Natural killer cell treated with Interleukin-12 subunit alpha and Interleukin-12 subunit beta and Interleukin-15 and Interleukin-18, amount 100 ng/mL, for 72 hours (primary cell): Measurements from ENCODE around the gene EPM2A. TPM values are rescaled to one million over a fixed set of nuclear protein-coding genes. Genes with fewer than 3 reads are reported as not detected.
"Not testable (repeated sequence)": the region's sequence is repeated elsewhere in the genome, so short reads cannot be mapped to it uniquely, and the experiment has no call there.

Source experiments
- ATAC-seq, 2 donors: fragments of 150-1000 bp; cut with Tn5 transposase in 1 of 2; sonication (Bioruptor Pico), chemical (Tn5 transposase) in 1 of 2; 2 replicates each; pipeline ENCODE4 v1.10.0; 2021
- DNase-seq: peaks from one replicate; pipeline ENCODE4 v3.0.0; 2022; ENCODE audit warnings: low spot score
- H3K27ac Mint-ChIP-seq, 2 donors: 1 replicate in 1 of 2; 2 replicates in 1 of 2; pipeline ENCODE4 v1.8.0; 2022; ENCODE audit warnings: mixed read lengths in 2 of 2, mild to moderate bottlenecking in 1 of 2, moderate library complexity in 1 of 2
- H3K27me3 Mint-ChIP-seq, 2 donors: 1 replicate in 1 of 2; 2 replicates in 1 of 2; pipeline ENCODE4 v1.8.0; 2022; ENCODE audit warnings: mixed read lengths in 2 of 2
- H3K36me3 Mint-ChIP-seq: one replicate; pipeline ENCODE4 v1.8.0; 2022; ENCODE audit warnings: mixed read lengths
- H3K4me1 Mint-ChIP-seq, 2 donors: 1 replicate in 1 of 2; 2 replicates in 1 of 2; pipeline ENCODE4 v1.8.0; 2022; ENCODE audit warnings: low read depth in 2 of 2, mixed read lengths in 2 of 2, mild to moderate bottlenecking in 1 of 2
- H3K4me3 Mint-ChIP-seq: one replicate; pipeline ENCODE4 v1.8.0; 2022; ENCODE audit warnings: mixed read lengths
- H3K9me3 Mint-ChIP-seq: 2 replicates; pipeline ENCODE4 v1.8.0; 2022; ENCODE audit warnings: mixed read lengths
- total RNA-seq, 2 donors: library from RNA; stranded (reverse); gene quantifications; one replicate each; pipeline ENCODE4 v1.2.3, GENCODE V29; 2022

EPM2A gene
- total RNA-seq, 2 donors from 2014 or later, result 5.8 to 10.6 TPM

- peaks cover 3% of the 10 kb centered on the region for H3K9me3 Mint-ChIP-seq
- no peak for ATAC-seq
- no peak overlapping the region for H3K4me3 Mint-ChIP-seq
- peaks cover 16% of the 10 kb centered on the region for H3K36me3 Mint-ChIP-seq
- DNase-seq, result no peak
- peaks cover 0 to 6% of the 10 kb centered on the region in 2 donors for H3K4me1 Mint-ChIP-seq
- H3K27ac Mint-ChIP-seq, result no peak overlapping the region
- no peaks in the 10 kb centered on the region for H3K27me3 Mint-ChIP-seq
These were observed 11.7 kb downstream of the EPM2A start for GRCh38 chr6:145723646-145724045.

- H3K9me3 Mint-ChIP-seq, result no peaks in the 10 kb centered on the region
- H3K4me1 Mint-ChIP-seq, result no peaks in the 10 kb centered on the region
- ATAC-seq (no peak), DNase-seq (no peak)
- H3K27me3 Mint-ChIP-seq, result no peaks in the 10 kb centered on the region
- no peak overlapping the region for H3K27ac Mint-ChIP-seq
- no peak overlapping the region for H3K4me3 Mint-ChIP-seq
- peaks cover 6% of the 10 kb centered on the region for H3K36me3 Mint-ChIP-seq
These were observed 13.1 kb downstream of the EPM2A start for GRCh38 chr6:145722190-145722589.

GRCh38 chr6:145721144-145721543 lies 14.2 kb downstream of the EPM2A start:
- Mint-ChIP-seq H3K4me1 (no peaks in the 10 kb centered on the region), H3K4me3 (no peak overlapping the region), H3K9me3 (peaks cover 4% of the 10 kb centered on the region), H3K36me3 (peaks cover 13% of the 10 kb centered on the region), H3K27me3 (no peaks in the 10 kb centered on the region), H3K27ac (no peak overlapping the region)
- ATAC-seq (no peak), DNase-seq (no peak)

- ATAC-seq, result no peak
These were observed 19.9 kb downstream of the EPM2A start for GRCh38 chr6:145715426-145715825.

GRCh38 chr6:145714731-145715130 lies 20.6 kb downstream of the EPM2A start:
- no peak overlapping the region for H3K27ac Mint-ChIP-seq

More at GRCh38 chr6:145715426-145715825, 19.9 kb downstream of the EPM2A start:
- Mint-ChIP-seq H3K4me3 (no peak overlapping the region), H3K27ac (no peak overlapping the region), H3K4me1 (peaks cover 9 to 10% of the 10 kb centered on the region in 2 donors), H3K9me3 (peaks cover 9% of the 10 kb centered on the region), H3K36me3 (peaks cover 20% of the 10 kb centered on the region), H3K27me3 (no peaks in the 10 kb centered on the region)
- DNase-seq, result no peak

GRCh38 chr6:145713773-145714172 lies 21.5 kb downstream of the EPM2A start:
- Mint-ChIP-seq H3K36me3 (peaks cover 20% of the 10 kb centered on the region), H3K27ac (no peak overlapping the region), H3K4me3 (no peak overlapping the region), H3K4me1 (peaks cover 9 to 10% of the 10 kb centered on the region in 2 donors), H3K27me3 (no peaks in the 10 kb centered on the region), H3K9me3 (peaks cover 9% of the 10 kb centered on the region)
- DNase-seq, result no peak
- ATAC-seq, result no peak

More at GRCh38 chr6:145714731-145715130, 20.6 kb downstream of the EPM2A start:
- Mint-ChIP-seq H3K9me3 (peaks cover 9% of the 10 kb centered on the region), H3K27me3 (no peaks in the 10 kb centered on the region), H3K4me1 (peaks cover 9 to 10% of the 10 kb centered on the region in 2 donors), H3K4me3 (no peak overlapping the region), H3K36me3 (peaks cover 20% of the 10 kb centered on the region)
- DNase-seq, result no peak
- no peak for ATAC-seq

GRCh38 chr6:145711372-145711771 lies 23.9 kb downstream of the EPM2A start:
- no peak for ATAC-seq
- Mint-ChIP-seq H3K4me3 (no peak overlapping the region), H3K27me3 (no peaks in the 10 kb centered on the region), H3K36me3 (peaks cover 13% of the 10 kb centered on the region), H3K9me3 (peaks cover 9% of the 10 kb centered on the region), H3K4me1 (peaks cover 9 to 10% of the 10 kb centered on the region in 2 donors), H3K27ac (no peak overlapping the region)
- DNase-seq, result no peak

GRCh38 chr6:145707397-145707796 lies 27.9 kb downstream of the EPM2A start:
- H3K27ac Mint-ChIP-seq, result peak overlapping the region in 1 of 2 donors; percentile 5
- H3K9me3 Mint-ChIP-seq, result peaks cover 4% of the 10 kb centered on the region
- DNase-seq, result no peak
- no peak for ATAC-seq
- H3K36me3 Mint-ChIP-seq, result no peaks in the 10 kb centered on the region
- no peak overlapping the region for H3K4me3 Mint-ChIP-seq
- H3K27me3 Mint-ChIP-seq, result no peaks in the 10 kb centered on the region
- peaks cover 6 to 7% of the 10 kb centered on the region in 2 donors for H3K4me1 Mint-ChIP-seq

- H3K27me3 Mint-ChIP-seq, result no peaks in the 10 kb centered on the region
- DNase-seq, result no peak
- no peak for ATAC-seq
- H3K4me3 Mint-ChIP-seq, result no peak overlapping the region
- H3K9me3 Mint-ChIP-seq, result peaks cover 4% of the 10 kb centered on the region
- H3K36me3 Mint-ChIP-seq, result no peaks in the 10 kb centered on the region
- H3K27ac Mint-ChIP-seq, result peak overlapping the region; percentile 14 to 50
- peaks cover 6 to 7% of the 10 kb centered on the region in 2 donors for H3K4me1 Mint-ChIP-seq
These were observed 29.8 kb downstream of the EPM2A start for GRCh38 chr6:145705561-145705960.

- Mint-ChIP-seq H3K27me3 (no peaks in the 10 kb centered on the region), H3K4me1 (peaks cover 6 to 7% of the 10 kb centered on the region in 2 donors), H3K27ac (no peak overlapping the region), H3K36me3 (no peaks in the 10 kb centered on the region), H3K9me3 (peaks cover 4% of the 10 kb centered on the region), H3K4me3 (no peak overlapping the region)
- ATAC-seq, result no peak
- no peak for DNase-seq
These were observed 31.1 kb downstream of the EPM2A start for GRCh38 chr6:145704143-145704781.

GRCh38 chr6:145699462-145699861 lies 35.9 kb downstream of the EPM2A start:
- H3K27me3 Mint-ChIP-seq, result peaks cover 0 to 6% of the 10 kb centered on the region in 2 donors
- H3K27ac Mint-ChIP-seq, result no peak overlapping the region
- H3K4me3 Mint-ChIP-seq, result no peak overlapping the region
- H3K4me1 Mint-ChIP-seq, result no peaks in the 10 kb centered on the region
- DNase-seq (no peak), ATAC-seq (no peak)
- H3K9me3 Mint-ChIP-seq, result no peaks in the 10 kb centered on the region
- H3K36me3 Mint-ChIP-seq, result peaks cover 5% of the 10 kb centered on the region

- not testable (repeated sequence) for H3K9me3 Mint-ChIP-seq, H3K36me3 Mint-ChIP-seq, DNase-seq, ATAC-seq, H3K4me3 Mint-ChIP-seq, H3K4me1 Mint-ChIP-seq, H3K27ac Mint-ChIP-seq
- peaks cover 0 to 14% of the 10 kb centered on the region in 2 donors for H3K27me3 Mint-ChIP-seq
These were observed 37.9 kb downstream of the EPM2A start for GRCh38 chr6:145697401-145697800.

- H3K4me1 Mint-ChIP-seq, result no peaks in the 10 kb centered on the region
- H3K27ac Mint-ChIP-seq, result no peak overlapping the region
- ATAC-seq (no peak), DNase-seq (no peak)
- H3K36me3 Mint-ChIP-seq, result peaks cover 5% of the 10 kb centered on the region
- peaks cover 0 to 14% of the 10 kb centered on the region in 2 donors for H3K27me3 Mint-ChIP-seq
- no peak overlapping the region for H3K4me3 Mint-ChIP-seq
- H3K9me3 Mint-ChIP-seq, result no peaks in the 10 kb centered on the region
These were observed 41.1 kb downstream of the EPM2A start for GRCh38 chr6:145694083-145694737.

GRCh38 chr6:145690969-145691368 lies 44.4 kb downstream of the EPM2A start:
- Mint-ChIP-seq H3K27me3 (peaks cover 0 to 10% of the 10 kb centered on the region in 2 donors), H3K4me1 (no peaks in the 10 kb centered on the region), H3K4me3 (no peak overlapping the region), H3K9me3 (no peaks in the 10 kb centered on the region), H3K27ac (no peak overlapping the region), H3K36me3 (no peaks in the 10 kb centered on the region)
- no peak for ATAC-seq
- no peak for DNase-seq
